Measurements from ENCODE around the gene PCBP3.
"Not testable (repeated sequence)": the region's sequence is repeated elsewhere in the genome, so short reads cannot be mapped to it uniquely, and the experiment has no call there.

The PCBP3 gene

GRCh38 chr21:45828580-45829570 lies 185.3 kb downstream of the PCBP3 start:
- no peak for DNase-seq (ENCODE audit: low read depth, low spot score)
- H3K4me3 ChIP-seq (ENCODE audit: low read length): no peak overlapping the region

GRCh38 chr21:45829668-45830067 lies 186.1 kb downstream of the PCBP3 start:
- DNase-seq (ENCODE audit: low read depth, low spot score): no peak
- no peak overlapping the region for H3K4me3 ChIP-seq (ENCODE audit: low read length)

DNA sequence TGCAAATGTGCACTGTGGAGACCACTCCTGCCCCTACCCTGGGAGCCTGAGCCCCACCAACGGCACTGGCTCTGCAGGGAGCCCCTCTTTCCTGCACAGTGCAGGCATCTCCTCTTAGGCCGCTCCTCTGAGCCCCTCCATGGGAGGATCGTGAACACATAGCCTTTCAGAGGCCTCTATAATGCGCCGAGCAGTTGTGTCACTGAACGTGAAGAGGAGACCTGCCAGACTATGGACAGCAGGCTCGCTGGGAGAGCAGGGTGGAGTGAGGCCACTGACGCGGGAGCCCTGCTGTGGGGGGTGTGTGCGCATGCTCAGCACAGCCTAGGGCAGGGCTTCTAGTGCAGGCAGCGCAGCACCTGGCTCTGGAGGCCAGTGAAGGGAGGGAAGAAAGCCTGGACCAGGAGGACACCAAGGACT lies 186.7 kb downstream of the PCBP3 start:
- no peak for DNase-seq (ENCODE audit: low read depth, low spot score)

GRCh38 chr21:45830720-45831366 lies 187.3 kb downstream of the PCBP3 start:
- DNase-seq (ENCODE audit: low read depth, low spot score): no peak
- H3K4me3 ChIP-seq (ENCODE audit: low read length): no peak overlapping the region

More for the DNA sequence above, 186.7 kb downstream of the PCBP3 start:
- no peak overlapping the region for H3K4me3 ChIP-seq (ENCODE audit: low read length)

DNA sequence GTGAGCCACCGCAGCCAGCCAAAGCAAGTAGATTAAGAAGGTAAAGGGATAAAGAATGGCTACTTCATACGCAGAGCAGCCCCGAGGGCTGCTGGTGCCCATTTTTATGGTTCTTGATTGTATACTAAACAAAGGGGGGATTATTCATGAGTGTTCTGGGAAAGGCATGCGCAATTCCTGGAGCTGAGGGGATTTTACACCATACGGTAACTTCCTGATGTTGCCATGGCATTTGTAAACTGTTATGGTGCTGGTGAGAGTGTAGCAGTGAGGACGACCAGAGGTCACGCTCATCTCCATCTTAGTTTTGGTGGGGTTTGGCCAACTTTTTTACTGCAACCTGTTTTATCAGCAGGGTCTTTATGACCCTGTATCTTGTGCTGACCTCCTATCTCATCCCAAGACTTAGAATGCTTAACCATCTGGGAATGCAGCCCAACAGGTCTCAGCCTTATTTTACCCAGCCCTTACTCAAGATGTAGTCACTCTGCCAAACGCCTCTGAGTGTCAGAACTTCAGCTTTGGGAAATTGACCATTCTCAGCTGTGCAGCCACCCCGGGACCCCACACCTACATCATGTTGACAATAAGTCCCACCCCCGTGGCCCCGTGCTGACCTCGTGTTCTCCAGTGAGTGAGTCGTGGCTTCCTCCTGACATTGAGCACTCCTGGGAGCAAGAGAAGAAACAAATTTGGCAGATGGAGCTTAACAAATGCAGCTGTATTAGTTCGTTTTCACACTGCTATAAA lies 188.6 kb downstream of the PCBP3 start:
- H3K4me3 ChIP-seq (ENCODE audit: low read length): no peak overlapping the region
- DNase-seq (ENCODE audit: low read depth, low spot score): no peak

DNA sequence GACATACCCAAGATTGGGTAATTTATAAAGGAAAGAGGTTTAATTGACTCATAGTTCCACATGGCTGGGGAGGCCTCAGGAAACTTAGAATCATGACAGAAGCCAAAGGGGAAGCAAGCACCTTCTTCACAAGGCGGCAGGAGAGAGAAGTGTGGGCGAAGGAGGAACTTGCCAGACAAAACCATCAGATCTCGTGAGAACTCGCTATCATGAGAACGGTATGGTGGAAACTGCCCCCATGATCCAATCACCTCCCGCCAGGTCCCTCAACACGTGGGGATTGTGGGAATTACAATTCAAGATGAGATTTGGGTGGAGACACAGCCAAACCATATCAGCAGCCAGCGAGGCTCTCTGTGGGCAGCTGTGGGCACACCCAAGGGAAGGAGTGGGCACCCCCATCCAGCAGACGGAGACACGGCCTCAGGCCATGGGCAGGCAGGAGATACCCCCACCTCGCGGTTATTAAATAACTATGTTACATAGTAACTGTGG lies 189.3 kb downstream of the PCBP3 start:
- DNase-seq (ENCODE audit: low read depth, low spot score): not testable (repeated sequence)

DNA sequence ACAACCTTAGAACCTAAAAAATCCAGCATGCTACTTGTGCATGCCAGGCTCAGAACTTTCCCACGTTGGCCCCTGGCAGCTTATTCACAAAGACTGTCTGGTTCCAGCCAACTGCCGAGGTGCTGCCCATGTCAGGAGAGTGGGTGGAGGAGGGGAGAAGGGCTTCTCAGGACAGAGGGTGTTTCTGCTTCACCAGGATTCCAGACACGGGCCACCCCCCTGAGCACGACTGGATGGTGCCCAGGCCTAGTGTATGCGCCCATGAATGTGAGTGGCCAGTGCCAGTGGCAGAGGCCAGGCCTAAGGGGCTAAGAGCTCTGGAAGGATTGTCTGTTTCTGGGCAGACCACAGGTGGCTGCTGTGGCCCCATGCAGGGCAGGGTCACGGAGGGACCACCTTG lies 189.9 kb downstream of the PCBP3 start:
- DNase-seq (ENCODE audit: low read depth, low spot score): no peak
- no peak overlapping the region for H3K4me3 ChIP-seq (ENCODE audit: low read length)

More for the DNA sequence above, 189.3 kb downstream of the PCBP3 start:
- not testable (repeated sequence) for H3K4me3 ChIP-seq (ENCODE audit: low read length)

DNA sequence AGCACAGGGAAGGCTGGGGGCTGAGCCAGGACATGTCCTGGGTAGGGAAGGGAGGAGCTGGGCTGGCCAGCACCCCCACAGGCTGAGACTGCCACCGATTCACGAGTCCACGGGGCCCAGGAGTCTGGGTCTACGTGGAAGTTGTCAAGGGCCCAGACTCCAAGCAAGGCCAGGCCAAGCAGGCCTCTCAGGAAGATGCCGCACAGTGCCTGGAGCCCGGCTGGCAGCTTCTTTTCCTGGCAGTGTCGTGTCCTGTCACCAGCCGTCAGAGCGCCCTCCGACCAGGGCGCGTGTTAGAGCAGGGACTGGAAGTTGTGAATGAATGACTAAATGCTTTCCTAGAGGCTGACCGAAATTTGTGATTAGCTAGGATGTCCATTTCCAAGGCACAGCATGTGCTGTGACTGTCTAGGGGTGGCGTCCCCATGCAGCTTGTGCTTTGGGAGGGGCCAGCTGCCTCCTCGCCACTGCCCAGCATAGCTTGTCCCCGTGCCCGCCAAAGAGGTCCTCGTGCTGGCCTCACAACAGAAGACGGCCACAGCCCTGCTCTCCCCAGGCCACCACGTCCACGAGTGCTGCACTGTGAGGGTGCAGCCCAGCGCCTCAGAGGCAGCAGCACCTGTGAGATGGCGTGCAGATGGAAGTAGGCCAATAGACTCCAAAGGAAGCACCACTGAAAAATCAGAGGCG lies 190.6 kb downstream of the PCBP3 start:
- H3K4me3 ChIP-seq (ENCODE audit: low read length): no peak overlapping the region
- DNase-seq (ENCODE audit: low read depth, low spot score): no peak

DNA sequence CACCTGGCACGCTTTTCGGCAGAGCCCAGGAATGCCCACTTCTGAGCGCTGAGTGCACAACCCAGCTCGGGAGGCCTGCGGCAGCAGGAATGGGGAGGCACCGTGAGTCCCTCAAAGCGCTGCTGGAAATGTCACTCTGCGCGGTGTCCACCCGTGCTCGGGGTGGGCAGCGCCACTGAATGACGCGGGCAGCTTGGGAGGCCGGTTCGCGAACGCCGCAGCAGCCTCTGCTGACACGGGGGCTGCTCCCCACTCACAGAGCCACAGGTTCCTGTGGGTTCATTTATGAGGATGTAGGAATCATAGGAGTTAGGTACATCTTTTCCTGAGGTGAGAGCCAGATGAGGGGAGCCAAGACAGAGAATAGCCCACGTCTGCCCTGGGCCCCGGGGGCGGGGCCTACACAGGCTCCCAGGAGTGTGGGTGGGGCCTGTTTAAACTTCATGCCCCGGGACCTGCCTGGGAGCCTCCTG lies 191.3 kb downstream of the PCBP3 start:
- no peak for DNase-seq (ENCODE audit: low read depth, low spot score)

DNA sequence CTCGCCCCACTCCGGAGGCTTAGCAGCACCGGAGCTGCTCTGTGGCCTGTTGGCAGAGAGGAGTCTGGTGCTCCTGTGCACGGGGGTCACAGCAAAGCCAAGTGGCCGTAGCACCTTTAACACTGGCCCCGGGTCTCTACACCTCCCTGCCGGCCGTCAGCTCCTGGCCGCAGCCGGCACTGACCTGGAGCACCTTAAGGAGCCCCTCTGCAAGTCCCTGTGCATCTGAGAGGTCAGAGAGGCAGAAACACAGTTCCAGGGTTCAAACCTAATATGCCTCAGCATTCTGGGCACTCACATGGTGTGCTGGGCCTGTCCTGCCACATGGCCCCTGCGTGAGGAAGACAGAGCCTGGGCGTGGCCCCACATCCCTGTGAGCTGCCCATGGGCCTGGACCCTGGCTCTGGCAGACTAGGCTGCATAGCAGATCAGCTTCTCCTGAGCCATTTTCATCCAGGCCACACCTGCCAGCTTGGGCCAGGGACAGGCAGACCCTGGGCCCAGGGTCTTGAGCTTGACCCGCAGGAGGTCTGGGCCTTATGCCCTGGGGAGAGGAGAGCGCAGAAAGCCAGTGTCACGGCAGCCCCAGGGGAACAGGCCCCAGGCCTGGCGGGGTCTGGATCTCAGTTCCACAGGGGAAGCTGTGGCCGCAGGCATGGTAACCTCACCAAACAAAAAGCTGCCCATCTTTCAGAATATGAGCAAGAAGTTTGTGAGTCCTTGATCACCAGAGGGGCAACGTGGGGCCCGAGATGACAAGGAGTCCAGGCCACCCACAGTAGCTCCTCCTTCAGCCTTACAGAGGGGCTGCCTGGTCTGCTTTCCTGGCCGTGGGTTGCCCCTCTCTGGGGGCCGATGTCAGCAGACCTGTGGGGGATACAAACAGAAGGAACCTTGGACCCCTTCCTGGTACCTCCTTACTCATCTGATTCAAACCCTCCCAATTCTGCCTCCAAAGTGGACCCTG lies 192.1 kb downstream of the PCBP3 start:
- no peak for DNase-seq (ENCODE audit: low read depth, low spot score)
- H3K4me3 ChIP-seq (ENCODE audit: low read length): no peak overlapping the region

More for the DNA sequence above, 191.3 kb downstream of the PCBP3 start:
- H3K4me3 ChIP-seq (ENCODE audit: low read length): no peak overlapping the region

- no peak overlapping the region for H3K4me3 ChIP-seq (ENCODE audit: low read length)
- DNase-seq (ENCODE audit: low read depth, low spot score): no peak
Measured at GRCh38 chr21:45836268-45836655, 192.7 kb downstream of the PCBP3 start.

DNA sequence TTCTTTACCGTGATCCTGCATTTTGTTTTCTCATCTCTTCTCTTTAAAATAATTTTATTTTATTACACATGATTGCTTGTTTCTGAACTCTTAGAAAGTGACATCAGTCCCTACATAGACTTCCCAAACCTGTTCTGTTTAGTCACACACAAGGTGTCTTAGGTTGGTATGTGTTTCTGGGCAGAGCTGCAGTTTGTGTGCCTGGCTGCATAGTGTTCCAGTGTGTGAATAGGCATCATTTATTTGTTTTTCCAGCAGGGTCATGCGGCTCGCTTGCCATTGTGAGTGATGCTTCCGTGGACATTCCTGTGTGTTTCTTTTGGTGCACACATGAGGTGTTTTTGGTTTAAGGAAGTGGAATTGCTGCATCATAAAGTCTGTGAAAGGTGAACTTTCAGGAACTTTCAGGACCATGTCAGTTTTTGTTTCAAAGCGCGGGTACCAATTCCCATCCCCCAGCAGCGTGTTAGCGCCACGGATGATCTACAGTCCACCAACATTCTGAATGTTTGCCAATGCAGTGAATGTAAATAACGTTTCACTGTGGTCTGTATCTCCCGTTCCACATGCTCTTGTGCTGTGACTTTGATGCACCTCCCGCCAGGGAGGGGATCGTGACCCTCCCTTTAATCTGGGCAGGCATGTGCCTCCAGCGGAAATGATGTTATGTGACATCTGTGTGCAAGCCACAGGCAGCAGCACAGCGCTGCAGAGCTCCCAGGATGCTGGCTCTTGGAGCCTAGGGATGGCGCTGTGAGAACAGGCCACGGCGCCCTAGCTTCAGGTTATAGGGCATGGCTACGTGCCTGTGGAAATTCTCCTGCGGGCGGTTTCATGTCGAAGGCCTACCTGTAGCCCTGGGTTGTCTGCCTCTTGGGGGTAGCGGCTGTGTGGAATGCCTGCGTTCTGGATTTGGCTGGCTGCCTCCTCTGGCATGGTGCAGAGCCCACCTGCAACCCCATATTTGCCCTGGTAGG lies 193.5 kb downstream of the PCBP3 start:
- peak; percentile 55 for DNase-seq (ENCODE audit: low read depth, low spot score)
- no peak overlapping the region for H3K4me3 ChIP-seq (ENCODE audit: low read length)

- DNase-seq (ENCODE audit: low read depth, low spot score): no peak
- no peak overlapping the region for H3K4me3 ChIP-seq (ENCODE audit: low read length)
Measured at GRCh38 chr21:45837936-45838335, 194.4 kb downstream of the PCBP3 start.

- no peak overlapping the region for H3K4me3 ChIP-seq (ENCODE audit: low read length)
- no peak for DNase-seq (ENCODE audit: low read depth, low spot score)
Measured at GRCh38 chr21:45838634-45839033, 195.1 kb downstream of the PCBP3 start.

DNA sequence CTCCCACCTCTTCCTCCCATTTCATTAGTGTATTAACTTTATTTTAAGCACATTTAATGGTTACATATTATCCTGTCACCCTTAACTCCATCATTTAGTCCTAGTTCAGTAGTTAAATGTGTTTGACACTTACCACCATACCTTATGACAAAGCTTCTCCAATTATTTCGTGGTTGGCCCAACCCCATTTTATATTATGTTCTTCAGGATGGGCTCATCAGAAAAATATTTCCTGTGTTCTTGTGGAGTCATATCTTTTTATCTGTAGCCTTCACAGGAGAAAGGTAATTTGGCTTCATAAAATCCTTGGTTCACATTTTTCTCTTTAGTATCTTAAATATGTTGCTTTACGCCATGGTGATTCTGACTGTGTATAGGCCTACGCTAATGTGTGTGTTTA lies 195.7 kb downstream of the PCBP3 start:
- no peak for DNase-seq (ENCODE audit: low read depth, low spot score)
- no peak overlapping the region for H3K4me3 ChIP-seq (ENCODE audit: low read length)

DNA sequence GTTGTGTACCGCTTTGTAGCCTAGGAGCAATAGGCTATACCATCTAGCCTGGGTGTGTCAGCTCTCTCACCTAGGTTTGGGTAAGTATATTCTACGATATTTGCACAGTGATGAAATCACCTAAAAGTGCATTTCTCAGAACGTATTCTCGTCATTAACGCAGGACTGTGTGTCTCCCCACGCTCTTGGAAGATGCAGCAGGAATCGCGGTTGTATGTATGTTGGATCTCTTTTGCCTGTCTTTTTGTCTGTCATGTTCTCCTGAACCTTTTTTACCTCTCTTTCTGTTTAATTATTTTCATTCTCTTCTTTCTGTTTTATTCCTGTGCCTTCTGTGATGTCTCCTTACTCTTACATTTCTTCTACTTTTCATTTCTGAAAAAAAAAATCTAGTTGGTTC lies 197.5 kb downstream of the PCBP3 start:
- H3K4me3 ChIP-seq (ENCODE audit: low read length): no peak overlapping the region
- DNase-seq (ENCODE audit: low read depth, low spot score): no peak

GRCh38 chr21:45843426-45843825 lies 199.9 kb downstream of the PCBP3 start:
- H3K4me3 ChIP-seq (ENCODE audit: low read length): no peak overlapping the region
- no peak for DNase-seq (ENCODE audit: low read depth, low spot score)

All from Jurkat, Clone E6-1 (cell line).